Tibial nerve (tissue), 4 donors: Measurements from ENCODE around the gene ATG7.

Source experiments
- EP300 ChIP-seq, 2 donors: sonication (generic); formaldehyde crosslinking; IDR thresholded peaks; one replicate each; pipeline ENCODE4 v1.6.1; 2017; ENCODE audit warnings: antibody characterized with exemption in 2 of 2, mild to moderate bottlenecking in 1 of 2
- TF ChIP-seq, protein P1 (sequence below), 5 experiments: fragments of 200-600 bp in 3 of 5; fragments of 450-650 bp in 2 of 5; sonication (generic) in 3 of 5; IDR thresholded peaks; one replicate each; pipeline ENCODE4 v1.5.1; 2016 to 2019; ENCODE audit warnings: antibody characterized with exemption in 5 of 5, mild to moderate bottlenecking in 3 of 5, moderate library complexity in 2 of 5

DNA sequence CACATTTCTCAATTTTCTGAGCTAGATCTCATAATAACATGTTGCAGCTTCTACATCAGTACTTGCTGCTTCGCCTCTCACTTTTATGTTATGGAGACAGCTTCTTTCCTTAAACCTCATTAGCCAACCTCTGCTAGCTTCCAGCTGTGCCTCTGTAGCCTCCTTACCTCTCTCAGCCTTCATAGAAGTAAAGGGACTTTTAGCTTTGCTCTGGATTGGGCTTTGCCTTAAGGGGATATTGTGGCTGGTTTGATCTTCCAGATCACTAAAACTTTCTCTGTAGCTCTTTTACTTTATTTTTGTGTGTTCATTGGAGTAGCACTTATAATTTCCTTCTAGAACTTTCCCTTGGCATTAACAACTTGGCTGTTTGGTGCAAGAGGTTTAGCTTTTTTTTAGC, 150.1 kb downstream of the ATG7 start:
- TF ChIP-seq, protein P1, sequence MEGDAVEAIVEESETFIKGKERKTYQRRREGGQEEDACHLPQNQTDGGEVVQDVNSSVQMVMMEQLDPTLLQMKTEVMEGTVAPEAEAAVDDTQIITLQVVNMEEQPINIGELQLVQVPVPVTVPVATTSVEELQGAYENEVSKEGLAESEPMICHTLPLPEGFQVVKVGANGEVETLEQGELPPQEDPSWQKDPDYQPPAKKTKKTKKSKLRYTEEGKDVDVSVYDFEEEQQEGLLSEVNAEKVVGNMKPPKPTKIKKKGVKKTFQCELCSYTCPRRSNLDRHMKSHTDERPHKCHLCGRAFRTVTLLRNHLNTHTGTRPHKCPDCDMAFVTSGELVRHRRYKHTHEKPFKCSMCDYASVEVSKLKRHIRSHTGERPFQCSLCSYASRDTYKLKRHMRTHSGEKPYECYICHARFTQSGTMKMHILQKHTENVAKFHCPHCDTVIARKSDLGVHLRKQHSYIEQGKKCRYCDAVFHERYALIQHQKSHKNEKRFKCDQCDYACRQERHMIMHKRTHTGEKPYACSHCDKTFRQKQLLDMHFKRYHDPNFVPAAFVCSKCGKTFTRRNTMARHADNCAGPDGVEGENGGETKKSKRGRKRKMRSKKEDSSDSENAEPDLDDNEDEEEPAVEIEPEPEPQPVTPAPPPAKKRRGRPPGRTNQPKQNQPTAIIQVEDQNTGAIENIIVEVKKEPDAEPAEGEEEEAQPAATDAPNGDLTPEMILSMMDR (IDR thresholded peaks at IDR 0.05) = no peak
- TF ChIP-seq EP300 (IDR thresholded peaks at IDR 0.05) = no peak
